GM19395 (cell line): Measurements from ENCODE around the gene ZNF138.
"Not testable (repeated sequence)": the region's sequence is repeated elsewhere in the genome, so short reads cannot be mapped to it uniquely, and the experiment has no call there.

Experiments used
- ATAC-seq: cut with Tn5 transposase; IDR thresholded peaks from one replicate; pipeline ENCODE4 v1.9.1; 2021; ENCODE audit warnings: mild to moderate bottlenecking, moderate library complexity; ENCODE audit not compliant: unreplicated experiment

ZNF138 gene

DNA sequence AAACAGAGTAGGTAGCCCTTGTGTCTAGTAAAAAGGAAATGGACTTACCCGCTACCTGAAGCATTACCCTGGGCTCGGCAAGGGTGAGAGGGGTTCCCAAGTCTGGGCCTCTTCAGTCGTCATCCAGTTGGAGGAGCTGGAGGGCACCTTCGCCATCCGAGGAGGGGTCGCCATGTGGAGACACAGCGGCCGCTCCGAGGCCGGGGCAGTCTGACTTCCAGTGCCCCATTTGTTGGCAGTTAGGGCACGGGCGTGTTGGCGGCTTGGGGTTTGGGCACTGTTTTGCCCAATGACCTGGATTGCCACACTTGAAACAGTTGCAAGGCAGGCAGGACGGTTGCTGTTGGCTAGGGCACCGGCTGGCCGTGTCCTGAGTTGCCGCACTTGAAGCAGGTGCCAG, 43.8 kb downstream of the ZNF138 start:
- not testable (repeated sequence) for ATAC-seq

DNA sequence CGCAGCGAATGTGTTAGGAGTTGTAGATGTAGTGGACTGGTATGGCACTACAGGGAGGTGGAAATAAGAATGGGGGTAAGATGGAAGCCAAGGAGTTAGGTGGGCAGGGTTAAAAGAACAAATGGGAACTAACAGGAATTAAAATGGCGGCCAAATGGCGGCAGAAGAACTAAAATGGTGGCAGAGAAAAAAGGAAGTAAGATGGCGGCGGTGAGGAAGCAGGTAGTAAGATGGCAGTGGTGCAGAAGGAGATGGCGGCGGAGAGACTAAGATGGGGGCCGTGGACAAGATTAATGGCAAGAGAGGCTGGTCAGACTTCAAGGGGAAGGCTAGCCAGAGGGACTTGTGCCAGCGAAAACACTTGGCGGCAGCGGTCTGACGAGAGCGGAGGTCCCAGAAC, 44.5 kb downstream of the ZNF138 start:
- ATAC-seq, result no peak

DNA sequence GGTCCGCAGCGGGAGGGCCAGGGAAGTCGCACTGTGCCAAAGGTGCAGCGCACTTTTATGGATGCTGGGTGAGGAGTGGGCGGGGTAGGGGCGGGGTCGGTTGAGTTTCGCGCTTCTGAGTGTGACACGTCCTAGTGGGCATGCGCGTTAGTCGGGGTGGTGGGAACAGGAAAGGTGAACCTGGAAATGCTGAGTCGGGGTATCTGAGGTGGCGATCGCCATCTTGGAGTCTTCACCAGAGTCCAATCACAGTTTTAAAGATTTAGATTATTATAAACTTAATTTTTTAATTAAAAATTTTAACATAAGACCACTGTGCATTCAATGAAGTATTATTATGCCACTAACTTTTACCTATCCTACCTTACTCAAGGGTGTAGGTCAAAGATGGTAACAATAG, 45.7 kb downstream of the ZNF138 start:
- no peak for ATAC-seq

DNA sequence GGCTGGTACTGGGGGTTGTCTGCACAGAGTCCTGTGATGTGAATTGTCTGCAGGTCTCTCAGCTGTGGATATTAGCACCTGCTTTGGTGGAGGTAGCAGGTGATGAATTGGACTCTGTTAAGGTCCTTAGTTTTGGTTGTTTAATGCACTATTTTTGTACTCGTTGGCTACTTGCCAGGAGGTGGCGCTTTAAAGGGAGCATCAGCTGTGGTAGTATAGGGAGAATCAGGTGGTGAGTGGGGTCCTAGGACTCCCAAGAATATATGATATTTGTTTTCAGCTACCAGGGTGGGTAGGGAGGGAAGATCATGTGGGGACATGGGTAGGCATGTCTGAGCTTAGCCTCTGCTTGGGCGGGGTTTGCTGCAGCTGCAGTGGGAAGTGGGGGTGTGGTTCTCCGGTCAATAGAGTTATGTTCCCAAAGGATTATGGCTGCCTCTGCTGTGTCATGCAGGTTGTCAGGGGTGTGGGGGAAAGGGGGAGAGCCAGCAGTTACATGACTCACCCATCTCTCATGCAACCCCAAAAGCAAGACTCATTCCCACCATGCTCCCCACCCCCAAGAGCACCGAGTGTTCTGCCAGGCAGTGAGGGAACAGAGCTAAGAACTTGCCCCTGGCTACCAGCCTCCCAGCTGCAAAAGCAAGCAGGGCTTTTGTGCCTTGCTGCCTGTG, 55.2 kb downstream of the ZNF138 start:
- no peak for ATAC-seq

DNA sequence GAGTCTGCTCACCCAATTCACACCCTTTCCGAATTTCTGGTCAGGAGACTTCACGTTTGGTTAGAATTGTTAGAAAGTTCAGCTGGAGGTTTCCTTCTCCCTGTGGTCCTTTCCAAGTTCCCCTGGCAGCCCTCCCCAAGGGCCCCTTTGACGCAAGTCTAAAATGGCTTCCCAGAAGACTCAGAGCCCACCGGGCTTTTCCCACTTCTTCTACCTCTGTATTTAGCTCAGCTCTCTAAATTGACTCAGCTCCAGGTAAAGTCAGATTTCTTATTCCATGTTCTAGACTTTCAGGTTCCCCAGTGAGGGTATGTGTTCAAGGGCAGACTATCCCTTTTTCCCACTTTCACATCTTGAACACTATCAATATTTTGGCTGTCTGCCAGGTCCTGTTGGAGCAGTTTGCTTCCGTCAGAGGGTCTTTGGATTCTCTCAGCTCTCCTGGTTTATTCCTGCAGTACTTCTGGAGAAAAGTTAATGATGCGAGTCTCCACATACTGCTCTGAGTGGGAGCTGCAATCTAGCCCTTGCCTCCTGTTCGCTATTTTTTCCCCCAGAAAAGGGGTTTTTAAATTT, 55.8 kb downstream of the ZNF138 start:
- ATAC-seq, result no peak

DNA sequence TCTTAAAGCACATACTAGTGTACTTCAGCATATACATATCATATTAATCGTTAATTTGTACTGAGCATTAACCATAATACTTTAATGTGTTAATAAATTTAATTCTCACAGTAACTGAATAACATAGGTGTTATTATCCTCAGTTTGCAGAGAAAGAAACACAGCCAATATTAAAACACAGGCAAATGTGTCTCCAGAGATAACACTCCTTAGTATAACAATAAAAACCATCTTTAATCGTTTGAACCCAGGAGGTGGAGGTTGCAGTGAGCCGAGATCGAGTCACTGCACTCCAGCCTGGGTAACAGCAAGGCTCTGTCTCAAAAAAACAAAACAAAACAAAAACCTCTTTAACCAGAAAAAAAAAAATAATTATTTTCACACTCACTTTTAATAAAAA, 59.5 kb downstream of the ZNF138 start:
- no peak for ATAC-seq

DNA sequence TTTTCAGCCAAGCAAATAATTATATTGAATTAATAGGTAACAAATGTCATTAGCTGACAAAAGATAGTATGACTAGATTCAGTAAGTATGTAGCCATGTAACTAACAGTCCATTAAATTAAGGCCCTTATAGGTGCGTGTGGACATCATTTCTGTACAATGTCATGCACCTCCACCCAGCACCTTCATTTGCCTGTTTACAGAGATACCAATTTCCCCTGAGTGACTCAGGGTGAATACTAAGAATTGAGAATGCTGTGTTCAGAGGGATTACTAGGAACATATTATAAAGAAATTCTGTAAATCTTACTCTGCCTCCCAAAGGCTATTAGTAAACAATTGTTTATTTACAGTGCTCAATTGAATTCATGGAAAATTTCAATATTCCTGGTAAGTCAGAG, 60.7 kb downstream of the ZNF138 start:
- ATAC-seq, result no peak

DNA sequence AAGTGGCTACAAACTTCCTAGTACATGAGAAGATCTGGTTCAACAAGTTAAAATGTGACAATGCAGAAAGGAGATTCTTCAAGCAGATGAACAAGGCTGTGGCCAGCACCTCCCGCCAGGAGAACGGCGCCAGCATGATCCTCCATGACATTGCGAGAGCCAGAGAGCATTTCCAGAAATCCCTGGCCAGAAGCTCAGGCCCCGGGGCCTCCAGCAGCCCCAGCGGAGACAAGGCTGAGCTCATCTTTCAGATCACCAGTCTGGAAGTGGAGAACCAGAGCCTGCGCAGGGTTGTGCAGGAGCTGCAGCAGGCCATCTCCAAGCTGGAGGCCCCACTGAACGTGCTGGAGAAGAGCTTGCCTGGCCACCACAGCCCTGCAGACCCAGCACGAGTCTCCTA, 68.8 kb downstream of the ZNF138 start:
- no peak for ATAC-seq

DNA sequence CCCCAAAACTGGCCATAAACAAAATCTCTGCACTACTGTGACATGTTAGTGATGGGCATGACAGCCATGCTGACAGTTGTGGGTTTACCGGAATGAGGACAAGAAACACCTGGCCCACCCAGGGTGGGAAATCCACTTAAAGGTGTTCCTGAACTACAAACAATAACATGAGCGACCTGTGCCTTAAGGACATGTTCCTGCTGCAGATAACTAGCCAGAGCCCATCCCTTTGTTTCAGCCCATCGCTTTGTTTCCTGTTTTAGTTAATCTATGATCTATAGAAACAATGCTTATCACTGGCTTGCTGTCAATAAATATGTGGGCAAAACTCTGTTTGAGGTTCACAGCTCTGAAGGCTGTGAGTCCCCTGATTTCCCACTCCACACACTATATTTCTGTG, 69.3 kb downstream of the ZNF138 start:
- ATAC-seq, result not testable (repeated sequence)

DNA sequence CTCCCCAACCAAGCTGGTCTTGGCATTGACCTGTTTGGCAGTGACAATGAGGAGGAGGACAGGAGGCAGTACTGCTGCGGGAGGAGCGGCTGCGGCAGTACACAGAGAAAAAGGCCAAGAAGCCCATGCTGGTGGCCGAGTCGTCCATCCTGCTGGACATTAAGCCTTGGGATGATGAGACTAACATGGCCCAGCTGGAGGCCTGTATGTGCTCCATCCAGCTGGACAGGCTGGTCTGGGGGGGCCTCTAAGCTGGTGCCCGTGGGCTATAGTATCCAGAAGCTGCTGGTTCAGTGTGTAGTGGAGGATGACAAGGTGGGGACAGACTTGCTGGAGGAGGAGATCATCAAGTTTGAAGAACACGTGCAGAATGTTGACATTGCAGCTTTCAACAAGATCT, 69.7 kb downstream of the ZNF138 start:
- no peak for ATAC-seq

DNA sequence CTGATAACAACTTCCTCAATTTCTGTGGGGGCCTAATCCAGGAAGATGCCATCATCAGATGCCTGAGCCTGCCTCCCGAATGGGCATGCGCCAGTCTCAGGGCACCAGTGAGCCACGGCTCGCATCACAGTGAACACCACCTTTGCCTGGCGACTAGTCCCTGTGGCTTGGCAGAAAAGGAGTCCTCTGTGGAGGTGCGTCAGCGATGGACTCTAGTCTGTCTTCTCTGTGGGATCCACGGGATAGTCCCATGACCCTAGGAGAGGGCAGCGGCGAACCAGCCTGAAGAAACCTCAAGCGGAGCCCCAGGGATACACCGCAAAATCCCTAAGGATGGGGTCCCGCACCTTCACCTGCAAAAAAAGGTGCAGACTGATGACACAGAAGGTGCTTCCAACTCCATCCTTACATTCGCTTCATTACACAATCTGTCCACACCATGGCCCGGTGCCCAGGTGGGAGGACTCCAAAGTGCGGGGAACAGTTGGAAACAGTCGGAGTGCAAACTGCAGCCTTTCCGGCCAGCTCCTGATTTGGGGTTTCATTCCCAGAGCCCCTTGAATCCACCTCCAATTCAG, 73.7 kb downstream of the ZNF138 start:
- no peak for ATAC-seq

DNA sequence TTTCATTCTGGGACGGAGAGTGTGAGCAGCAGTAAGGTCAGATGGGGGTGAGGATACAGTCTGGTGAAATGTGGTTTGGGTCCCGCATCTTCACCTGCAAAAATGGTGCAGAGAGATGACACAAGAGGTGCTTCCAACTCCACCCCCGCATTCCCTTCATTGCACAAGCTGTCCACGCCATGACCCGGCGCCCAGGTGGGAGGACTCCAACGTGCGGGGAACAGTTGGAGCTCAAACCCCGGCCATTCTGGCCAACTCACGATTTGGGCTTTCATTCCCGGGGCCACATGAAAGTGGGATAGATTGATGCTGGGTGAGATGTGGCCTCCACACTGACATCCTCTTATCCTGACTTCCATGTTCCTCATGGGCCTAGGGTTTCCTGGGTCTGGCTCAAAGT, 74.3 kb downstream of the ZNF138 start:
- ATAC-seq, result no peak

DNA sequence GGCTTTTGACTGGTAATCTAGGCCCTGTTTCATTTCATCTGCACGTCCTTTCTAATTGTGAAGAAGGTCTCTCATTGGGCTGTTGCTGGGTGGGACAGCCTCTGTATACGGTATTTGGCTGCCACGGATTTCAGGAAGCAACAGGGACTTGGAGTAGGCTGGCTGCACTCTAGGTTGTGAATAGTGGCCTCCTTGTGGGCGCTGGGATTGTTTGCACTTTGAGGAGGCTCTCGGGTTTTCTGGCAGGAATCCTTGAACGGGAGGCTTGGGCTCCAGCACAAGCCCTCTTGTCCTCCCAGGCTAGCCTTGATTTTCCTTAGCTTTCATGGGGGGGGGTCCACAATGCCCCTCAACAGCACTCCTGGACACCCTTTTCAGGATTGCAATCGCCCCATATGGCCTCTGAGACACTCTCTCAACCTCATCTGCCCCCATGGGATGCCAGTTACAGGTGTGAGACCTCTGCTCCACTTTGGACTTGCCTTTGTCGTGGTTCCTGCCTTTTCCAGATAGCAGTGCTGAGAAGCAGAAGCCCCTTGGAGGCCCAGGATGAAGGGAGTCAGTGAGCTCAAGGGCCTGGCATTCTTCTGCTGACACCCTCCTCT, 75.0 kb downstream of the ZNF138 start:
- no peak for ATAC-seq

DNA sequence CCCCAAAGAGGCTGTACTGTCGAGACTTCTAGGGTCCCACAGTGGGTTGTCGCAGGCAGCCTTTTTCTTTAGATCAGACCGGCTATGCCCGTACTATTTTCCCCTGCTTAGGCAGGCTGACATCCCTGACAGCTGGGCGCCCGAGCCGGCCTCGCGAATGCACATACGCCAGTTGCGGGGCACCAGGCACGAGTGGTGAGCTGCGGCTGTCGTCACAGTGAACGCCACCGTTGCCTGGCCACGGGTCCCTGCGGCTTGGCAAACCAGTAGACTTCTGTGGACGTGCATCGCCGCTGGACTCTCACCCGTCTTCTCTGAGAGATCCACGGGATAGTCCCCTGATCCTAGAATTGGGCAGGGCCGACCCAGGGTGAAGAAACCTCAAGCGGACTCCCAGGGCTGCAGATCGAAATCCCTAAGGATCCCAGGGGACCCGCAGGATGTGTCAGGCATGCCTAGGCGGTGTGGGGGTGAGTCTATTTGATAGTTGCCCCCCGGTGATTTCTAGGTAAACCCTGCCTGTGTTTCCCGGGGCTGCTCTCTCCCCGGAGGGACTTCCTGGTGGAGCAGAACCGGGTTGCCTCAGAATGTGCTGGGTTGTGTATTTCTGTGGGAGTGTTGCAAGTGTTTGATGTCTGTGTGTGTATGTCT, 75.8 kb downstream of the ZNF138 start:
- no peak for ATAC-seq

DNA sequence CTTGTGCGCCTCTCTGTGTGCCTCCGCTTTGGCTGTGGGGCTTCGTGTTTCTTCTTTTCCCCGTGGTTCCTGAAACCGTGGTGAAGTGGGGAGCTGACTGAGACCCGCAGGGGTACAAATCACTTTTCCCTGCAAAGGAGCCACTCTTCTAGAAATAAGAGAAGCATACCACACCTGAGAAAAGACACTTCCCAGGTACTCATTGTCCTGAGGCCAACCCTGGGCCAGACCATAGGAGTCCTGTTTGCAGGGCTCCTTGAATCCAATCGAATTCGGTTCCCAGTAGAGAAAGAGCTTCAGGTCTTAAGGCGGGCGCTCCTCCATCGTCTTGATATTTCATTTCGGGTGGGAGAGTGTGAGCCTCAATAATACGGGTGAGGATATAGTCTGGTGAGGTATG, 76.4 kb downstream of the ZNF138 start:
- no peak for ATAC-seq

DNA sequence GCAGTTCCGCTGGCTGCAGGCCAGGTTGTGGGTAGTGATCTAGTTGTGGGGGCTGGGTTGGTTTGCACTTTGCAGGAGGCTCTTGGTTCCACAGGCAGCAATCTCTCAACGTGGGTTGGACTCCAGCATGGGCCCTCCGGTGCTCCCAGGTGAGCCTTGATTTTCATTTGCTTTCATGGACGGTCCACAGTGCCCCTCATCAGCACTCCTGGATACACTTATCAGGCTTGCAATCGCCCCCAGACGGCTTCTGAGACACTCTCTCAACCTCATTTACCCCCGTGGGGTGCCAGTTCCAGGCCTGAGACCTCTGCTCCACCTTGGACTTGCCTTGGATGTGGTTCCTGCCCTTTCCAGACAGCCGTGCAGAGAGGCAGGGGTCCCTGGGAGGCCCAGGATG, 77.5 kb downstream of the ZNF138 start:
- ATAC-seq, result no peak

DNA sequence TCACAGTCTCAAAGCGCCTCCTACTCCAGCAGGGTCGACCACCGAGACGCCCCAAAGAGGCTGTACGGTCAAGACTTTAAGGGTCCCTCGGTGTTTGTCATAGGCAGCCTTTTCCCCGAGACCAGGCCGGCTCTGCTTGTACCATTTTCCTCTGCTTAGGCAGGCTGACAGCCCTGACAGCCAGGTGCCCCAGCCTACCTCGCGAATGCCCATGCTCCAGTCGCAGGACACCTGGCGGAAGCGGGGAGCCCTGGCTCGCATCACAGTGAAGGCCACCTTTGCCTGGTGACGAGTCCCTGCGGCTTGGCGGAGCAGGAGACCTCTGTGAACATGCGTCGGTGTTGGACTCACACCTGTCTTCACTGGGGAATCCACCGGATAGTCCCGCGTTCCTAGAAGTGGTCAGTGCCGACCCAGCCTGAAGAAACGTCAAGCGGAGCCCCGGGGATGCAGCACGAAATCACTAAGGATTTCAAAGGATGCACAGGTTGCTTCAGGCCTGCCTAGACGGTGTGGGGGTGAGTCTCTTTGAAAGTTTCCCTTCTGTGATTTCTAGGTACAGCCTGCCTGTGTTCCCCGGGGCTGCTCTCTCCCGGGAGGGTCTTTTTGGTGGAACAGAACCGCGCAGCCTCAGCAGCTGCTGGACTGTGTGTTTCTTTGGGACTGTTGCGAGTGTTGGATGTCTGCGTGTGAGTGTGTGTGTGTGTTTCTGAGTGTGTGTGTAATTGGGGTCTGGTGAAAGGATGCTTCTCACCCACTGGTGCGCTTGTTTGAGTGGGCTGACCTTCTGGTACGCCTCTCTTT, 78.3 kb downstream of the ZNF138 start:
- no peak for ATAC-seq

DNA sequence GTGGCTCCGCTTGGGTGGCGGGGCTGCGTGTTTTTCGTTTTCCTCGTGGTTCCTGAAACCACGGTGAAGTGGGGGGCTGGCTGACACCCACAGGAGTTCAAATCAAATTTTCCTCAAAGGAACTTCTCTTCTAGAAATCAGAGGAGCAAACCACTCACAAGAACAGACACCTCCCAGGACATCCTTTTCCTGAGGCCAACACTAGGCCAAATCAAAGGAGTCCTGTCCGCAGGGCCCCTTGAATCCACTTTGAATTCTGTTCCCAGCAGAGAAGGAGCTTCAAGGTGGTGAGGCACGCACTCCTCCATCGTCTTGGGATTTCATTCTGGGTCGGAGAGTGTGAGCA, 78.9 kb downstream of the ZNF138 start:
- ATAC-seq, result no peak

DNA sequence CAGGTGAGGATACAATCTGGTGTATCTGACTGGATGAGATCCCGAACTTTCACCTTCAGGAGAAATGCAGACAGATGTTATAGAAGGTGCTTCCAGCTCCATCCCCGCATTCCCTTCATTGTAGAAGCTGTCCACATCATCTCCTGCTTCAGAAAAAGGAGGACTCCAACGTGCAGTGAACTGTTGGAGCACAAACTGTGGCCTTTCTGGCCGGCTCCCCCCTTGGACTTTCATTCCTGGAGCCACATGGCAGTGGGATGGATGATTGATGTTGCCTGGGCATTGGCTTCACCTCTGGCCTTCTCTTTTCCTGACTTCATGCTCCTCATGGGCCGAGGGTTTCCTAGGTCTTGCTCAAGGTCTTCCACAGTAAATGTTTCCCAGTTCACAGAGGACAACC, 79.3 kb downstream of the ZNF138 start:
- no peak for ATAC-seq

DNA sequence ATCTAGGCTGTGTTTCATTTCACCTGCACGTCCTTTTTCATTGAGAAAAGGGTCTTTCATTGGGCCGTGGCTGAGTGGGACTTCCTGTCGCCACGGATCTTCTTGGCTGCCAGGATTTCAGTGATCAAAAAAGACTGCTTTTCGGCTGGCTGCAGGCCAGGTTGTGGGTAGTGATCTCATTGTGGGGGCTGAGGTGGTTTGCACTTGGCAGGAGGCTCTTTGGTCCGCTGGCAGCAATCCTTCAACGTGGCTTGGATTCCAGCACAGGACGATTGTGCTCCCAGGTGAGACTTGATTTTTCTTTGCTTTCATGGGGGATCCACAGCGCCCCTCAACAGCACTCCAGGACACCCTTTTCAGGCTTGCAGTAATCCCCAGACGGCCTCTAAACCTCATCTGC, 79.9 kb downstream of the ZNF138 start:
- ATAC-seq, result no peak

DNA sequence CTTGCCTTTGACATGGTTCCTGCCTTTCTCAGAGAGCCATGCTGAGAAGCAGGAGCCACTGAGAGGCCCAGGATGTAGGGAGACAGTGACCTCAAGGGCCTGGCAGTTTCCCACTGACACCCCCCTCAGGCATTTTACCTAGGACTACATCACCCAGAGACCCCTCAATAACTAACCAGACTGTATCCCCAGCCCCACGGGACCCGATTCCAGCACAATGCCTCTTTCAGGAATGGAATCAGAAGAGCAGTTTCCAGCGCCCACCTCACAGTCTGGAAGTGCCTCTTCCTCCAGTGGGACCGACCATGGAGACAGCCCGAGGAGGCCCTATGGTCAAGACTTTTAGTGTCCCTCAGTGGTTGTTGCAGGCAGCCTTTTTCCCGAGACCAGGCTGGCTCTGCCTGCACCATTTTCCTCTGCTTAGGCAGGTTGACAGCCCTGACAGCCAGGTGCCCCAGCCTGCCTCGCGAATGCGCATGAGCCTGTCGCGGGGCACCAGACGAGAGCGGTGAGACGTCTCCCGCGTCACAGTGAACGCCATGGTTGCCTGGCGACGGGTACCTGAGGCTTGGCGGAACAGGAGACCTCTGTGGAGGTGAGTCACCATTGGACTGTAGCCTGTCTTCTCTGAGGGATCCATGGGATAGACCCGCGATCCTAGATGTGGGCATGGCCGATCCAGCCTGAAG, 80.5 kb downstream of the ZNF138 start:
- no peak for ATAC-seq
